ENCODE data around the gene PRR13.

The PRR13 gene

GRCh38 chr12:53463802-53464560, 22.4 kb downstream of the PRR13 start:
- no peak overlapping the region for H3K27ac ChIP-seq (ENCODE audit: low read length)

GRCh38 chr12:53464685-53465418, 23.3 kb downstream of the PRR13 start:
- no peak overlapping the region for H3K9ac ChIP-seq (ENCODE audit: low read length)
- no peak overlapping the region for H3K27ac ChIP-seq (ENCODE audit: low read length)

More at GRCh38 chr12:53463802-53464560, 22.4 kb downstream of the PRR13 start:
- no peaks in the 10 kb centered on the region for H3K27me3 ChIP-seq (ENCODE audit: control insufficient read depth, insufficient read depth, low read length)
- no peaks in the 10 kb centered on the region for H3K9me3 ChIP-seq (ENCODE audit: control insufficient read depth, low read depth, low read length)
- peaks cover 5% of the 10 kb centered on the region for H3K4me1 ChIP-seq (ENCODE audit: control insufficient read depth, low read depth, low read length)
- no peak overlapping the region for H3K9ac ChIP-seq (ENCODE audit: low read length)
- peaks cover 100% of the 10 kb centered on the region for H3K36me3 ChIP-seq (ENCODE audit: control insufficient read depth, low read depth, low read length)
- H3K4me3 ChIP-seq (ENCODE audit: low read length) = no peak overlapping the region

GRCh38 chr12:53465679-53466078, 24.1 kb downstream of the PRR13 start:
- peaks cover 5% of the 10 kb centered on the region for H3K4me1 ChIP-seq (ENCODE audit: control insufficient read depth, low read depth, low read length)
- no peak overlapping the region for H3K27ac ChIP-seq (ENCODE audit: low read length)
- peaks cover 100% of the 10 kb centered on the region for H3K36me3 ChIP-seq (ENCODE audit: control insufficient read depth, low read depth, low read length)
- H3K27me3 ChIP-seq (ENCODE audit: control insufficient read depth, insufficient read depth, low read length) = no peaks in the 10 kb centered on the region
- H3K9ac ChIP-seq (ENCODE audit: low read length) = no peak overlapping the region
- H3K9me3 ChIP-seq (ENCODE audit: control insufficient read depth, low read depth, low read length) = no peaks in the 10 kb centered on the region
- no peak overlapping the region for H3K4me3 ChIP-seq (ENCODE audit: low read length)

More at GRCh38 chr12:53464685-53465418, 23.3 kb downstream of the PRR13 start:
- H3K4me1 ChIP-seq (ENCODE audit: control insufficient read depth, low read depth, low read length) = peaks cover 5% of the 10 kb centered on the region
- H3K36me3 ChIP-seq (ENCODE audit: control insufficient read depth, low read depth, low read length) = peaks cover 100% of the 10 kb centered on the region
- H3K27me3 ChIP-seq (ENCODE audit: control insufficient read depth, insufficient read depth, low read length) = no peaks in the 10 kb centered on the region
- no peak overlapping the region for H3K4me3 ChIP-seq (ENCODE audit: low read length)
- H3K9me3 ChIP-seq (ENCODE audit: control insufficient read depth, low read depth, low read length) = no peaks in the 10 kb centered on the region

- Histone ChIP-seq H3K4me3 (ENCODE audit: low read length) (no peak overlapping the region), H3K36me3 (ENCODE audit: control insufficient read depth, low read depth, low read length) (peaks cover 99% of the 10 kb centered on the region), H3K9me3 (ENCODE audit: control insufficient read depth, low read depth, low read length) (no peaks in the 10 kb centered on the region), H3K4me1 (ENCODE audit: control insufficient read depth, low read depth, low read length) (peaks cover 5% of the 10 kb centered on the region), H3K9ac (ENCODE audit: low read length) (no peak overlapping the region), H3K27me3 (ENCODE audit: control insufficient read depth, insufficient read depth, low read length) (no peaks in the 10 kb centered on the region), H3K27ac (ENCODE audit: low read length) (no peak overlapping the region)
Observed at GRCh38 chr12:53466640-53467039, 25.1 kb downstream of the PRR13 start.

GRCh38 chr12:53467082-53467481, 25.5 kb downstream of the PRR13 start:
- Histone ChIP-seq H3K9ac (ENCODE audit: low read length) (no peak overlapping the region), H3K36me3 (ENCODE audit: control insufficient read depth, low read depth, low read length) (peaks cover 99% of the 10 kb centered on the region), H3K9me3 (ENCODE audit: control insufficient read depth, low read depth, low read length) (no peaks in the 10 kb centered on the region), H3K27ac (ENCODE audit: low read length) (no peak overlapping the region), H3K27me3 (ENCODE audit: control insufficient read depth, insufficient read depth, low read length) (no peaks in the 10 kb centered on the region), H3K4me1 (ENCODE audit: control insufficient read depth, low read depth, low read length) (peaks cover 5% of the 10 kb centered on the region), H3K4me3 (ENCODE audit: low read length) (no peak overlapping the region)

GRCh38 chr12:53467880-53468279, 26.3 kb downstream of the PRR13 start:
- H3K27ac ChIP-seq (ENCODE audit: low read length) = no peak overlapping the region
- no peaks in the 10 kb centered on the region for H3K9me3 ChIP-seq (ENCODE audit: control insufficient read depth, low read depth, low read length)
- no peak overlapping the region for H3K9ac ChIP-seq (ENCODE audit: low read length)
- no peaks in the 10 kb centered on the region for H3K27me3 ChIP-seq (ENCODE audit: control insufficient read depth, insufficient read depth, low read length)
- H3K36me3 ChIP-seq (ENCODE audit: control insufficient read depth, low read depth, low read length) = peaks cover 99% of the 10 kb centered on the region
- no peak overlapping the region for H3K4me3 ChIP-seq (ENCODE audit: low read length)
- peaks cover 5% of the 10 kb centered on the region for H3K4me1 ChIP-seq (ENCODE audit: control insufficient read depth, low read depth, low read length)

- H3K27me3 ChIP-seq (ENCODE audit: control insufficient read depth, insufficient read depth, low read length) = no peaks in the 10 kb centered on the region
- no peak overlapping the region for H3K4me3 ChIP-seq (ENCODE audit: low read length)
- peaks cover 5% of the 10 kb centered on the region for H3K4me1 ChIP-seq (ENCODE audit: control insufficient read depth, low read depth, low read length)
- H3K36me3 ChIP-seq (ENCODE audit: control insufficient read depth, low read depth, low read length) = peaks cover 99% of the 10 kb centered on the region
- H3K9ac ChIP-seq (ENCODE audit: low read length) = no peak overlapping the region
- H3K27ac ChIP-seq (ENCODE audit: low read length) = no peak overlapping the region
- H3K9me3 ChIP-seq (ENCODE audit: control insufficient read depth, low read depth, low read length) = no peaks in the 10 kb centered on the region
Observed at GRCh38 chr12:53468282-53468681, 26.7 kb downstream of the PRR13 start.

- Histone ChIP-seq H3K27ac (ENCODE audit: low read length) (no peak overlapping the region), H3K9me3 (ENCODE audit: control insufficient read depth, low read depth, low read length) (no peaks in the 10 kb centered on the region), H3K9ac (ENCODE audit: low read length) (no peak overlapping the region)
Observed at GRCh38 chr12:53472056-53472582, 30.6 kb downstream of the PRR13 start.

GRCh38 chr12:53474077-53474476, 32.5 kb downstream of the PRR13 start:
- no peak overlapping the region for H3K9ac ChIP-seq (ENCODE audit: low read length)
- H3K27ac ChIP-seq (ENCODE audit: low read length) = no peak overlapping the region
- H3K27me3 ChIP-seq (ENCODE audit: control insufficient read depth, insufficient read depth, low read length) = no peaks in the 10 kb centered on the region
- H3K4me3 ChIP-seq (ENCODE audit: low read length) = no peak overlapping the region
- H3K36me3 ChIP-seq (ENCODE audit: control insufficient read depth, low read depth, low read length) = peaks cover 97% of the 10 kb centered on the region
- no peaks in the 10 kb centered on the region for H3K4me1 ChIP-seq (ENCODE audit: control insufficient read depth, low read depth, low read length)
- H3K9me3 ChIP-seq (ENCODE audit: control insufficient read depth, low read depth, low read length) = no peaks in the 10 kb centered on the region

More at GRCh38 chr12:53472056-53472582, 30.6 kb downstream of the PRR13 start:
- Histone ChIP-seq H3K36me3 (ENCODE audit: control insufficient read depth, low read depth, low read length) (peaks cover 99% of the 10 kb centered on the region), H3K4me1 (ENCODE audit: control insufficient read depth, low read depth, low read length) (no peaks in the 10 kb centered on the region), H3K27me3 (ENCODE audit: control insufficient read depth, insufficient read depth, low read length) (no peaks in the 10 kb centered on the region), H3K4me3 (ENCODE audit: low read length) (no peak overlapping the region)

GRCh38 chr12:53474819-53475218, 33.3 kb downstream of the PRR13 start:
- Histone ChIP-seq H3K9ac (ENCODE audit: low read length) (no peak overlapping the region), H3K36me3 (ENCODE audit: control insufficient read depth, low read depth, low read length) (peaks cover 97% of the 10 kb centered on the region), H3K4me1 (ENCODE audit: control insufficient read depth, low read depth, low read length) (no peaks in the 10 kb centered on the region), H3K9me3 (ENCODE audit: control insufficient read depth, low read depth, low read length) (no peaks in the 10 kb centered on the region), H3K4me3 (ENCODE audit: low read length) (no peak overlapping the region), H3K27me3 (ENCODE audit: control insufficient read depth, insufficient read depth, low read length) (no peaks in the 10 kb centered on the region), H3K27ac (ENCODE audit: low read length) (no peak overlapping the region)

GRCh38 chr12:53476769-53477209, 35.3 kb downstream of the PRR13 start:
- Histone ChIP-seq H3K4me3 (ENCODE audit: low read length) (no peak overlapping the region), H3K27ac (ENCODE audit: low read length) (peak overlapping the region; percentile 20), H3K36me3 (ENCODE audit: control insufficient read depth, low read depth, low read length) (peaks cover 92% of the 10 kb centered on the region)

More at GRCh38 chr12:53476769-53477209, 35.3 kb downstream of the PRR13 start:
- no peaks in the 10 kb centered on the region for H3K4me1 ChIP-seq (ENCODE audit: control insufficient read depth, low read depth, low read length)
- H3K9ac ChIP-seq (ENCODE audit: low read length) = no peak overlapping the region
- no peaks in the 10 kb centered on the region for H3K27me3 ChIP-seq (ENCODE audit: control insufficient read depth, insufficient read depth, low read length)
- H3K9me3 ChIP-seq (ENCODE audit: control insufficient read depth, low read depth, low read length) = no peaks in the 10 kb centered on the region
